ENCODE data around the gene CREG1.
"Not testable (repeated sequence)": the region's sequence is repeated elsewhere in the genome, so short reads cannot be mapped to it uniquely, and the experiment has no call there.

CREG1 gene

GRCh38 chr1:167563579-167564246, 10.2 kb upstream of the CREG1 start:
- DNase-seq (ENCODE audit: low spot score) = no peak

GRCh38 chr1:167562702-167563101, 9.1 kb upstream of the CREG1 start:
- peak; percentile 13 for DNase-seq (ENCODE audit: low spot score)

- DNase-seq (ENCODE audit: low spot score) = no peak
Measured at GRCh38 chr1:167561753-167562152, 8.2 kb upstream of the CREG1 start.

GRCh38 chr1:167555971-167556714, 2.6 kb upstream of the CREG1 start:
- DNase-seq (ENCODE audit: low spot score) = peak; percentile 73

- not testable (repeated sequence) for DNase-seq (ENCODE audit: low spot score)
Measured at GRCh38 chr1:167555072-167555471, 1.5 kb upstream of the CREG1 start.

DNA sequence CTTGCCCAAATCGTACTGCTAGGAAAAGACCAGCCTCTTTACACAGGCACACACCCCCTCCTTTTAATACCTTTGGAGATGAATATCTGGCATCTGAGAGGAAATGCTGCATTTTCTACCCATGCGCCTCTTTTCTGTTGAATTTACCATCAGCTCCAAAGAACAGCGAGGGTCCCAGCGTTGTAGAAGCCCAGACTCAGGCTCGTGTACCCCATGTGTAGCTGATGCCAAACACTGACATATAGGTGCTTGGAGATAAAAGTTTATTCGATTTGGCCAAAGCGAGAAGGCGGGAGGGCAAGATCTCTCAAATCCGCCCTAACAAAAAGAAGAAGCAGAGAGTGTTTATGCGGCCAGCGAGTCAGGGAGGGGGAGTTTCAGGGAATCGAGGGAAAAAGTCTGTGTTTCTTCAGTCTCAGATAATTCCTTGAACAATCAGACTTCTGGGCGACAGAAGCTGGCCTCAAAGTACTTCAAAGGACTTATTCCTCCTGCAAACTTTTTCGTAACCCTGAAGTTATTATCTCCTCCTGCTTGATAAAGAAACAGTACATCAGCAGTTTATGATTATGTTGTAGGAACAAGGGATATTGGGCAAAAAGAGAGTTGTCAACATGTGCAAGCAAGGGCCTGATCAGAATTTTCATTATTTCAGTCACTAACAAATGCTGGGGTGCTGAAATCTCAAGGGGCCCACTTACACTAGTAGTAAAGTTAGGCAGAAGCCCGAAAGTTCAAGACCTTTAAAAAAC, 642 bp upstream of the CREG1 start:
- no peak for DNase-seq (ENCODE audit: low spot score)

DNA sequence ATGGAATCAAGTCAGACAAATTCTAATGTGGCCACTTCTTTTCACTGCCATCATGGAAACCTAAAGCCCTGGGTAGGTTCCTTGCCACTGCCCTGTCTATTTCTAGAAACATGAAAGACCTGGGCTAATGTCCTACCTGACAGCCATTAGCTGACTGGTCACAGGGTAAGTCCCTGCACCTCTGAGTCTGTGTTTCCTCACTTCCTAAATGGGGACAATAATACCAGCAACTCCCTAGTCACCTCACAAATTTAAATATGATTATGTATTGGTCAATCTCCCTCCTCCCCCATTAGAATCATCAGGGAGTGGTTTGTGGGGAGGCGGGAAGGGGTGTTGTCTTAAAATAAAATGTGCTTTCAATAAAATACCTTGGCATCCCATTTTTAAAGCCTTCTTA, 2.2 kb downstream of the CREG1 start:
- no peak for DNase-seq (ENCODE audit: low spot score)

DNA sequence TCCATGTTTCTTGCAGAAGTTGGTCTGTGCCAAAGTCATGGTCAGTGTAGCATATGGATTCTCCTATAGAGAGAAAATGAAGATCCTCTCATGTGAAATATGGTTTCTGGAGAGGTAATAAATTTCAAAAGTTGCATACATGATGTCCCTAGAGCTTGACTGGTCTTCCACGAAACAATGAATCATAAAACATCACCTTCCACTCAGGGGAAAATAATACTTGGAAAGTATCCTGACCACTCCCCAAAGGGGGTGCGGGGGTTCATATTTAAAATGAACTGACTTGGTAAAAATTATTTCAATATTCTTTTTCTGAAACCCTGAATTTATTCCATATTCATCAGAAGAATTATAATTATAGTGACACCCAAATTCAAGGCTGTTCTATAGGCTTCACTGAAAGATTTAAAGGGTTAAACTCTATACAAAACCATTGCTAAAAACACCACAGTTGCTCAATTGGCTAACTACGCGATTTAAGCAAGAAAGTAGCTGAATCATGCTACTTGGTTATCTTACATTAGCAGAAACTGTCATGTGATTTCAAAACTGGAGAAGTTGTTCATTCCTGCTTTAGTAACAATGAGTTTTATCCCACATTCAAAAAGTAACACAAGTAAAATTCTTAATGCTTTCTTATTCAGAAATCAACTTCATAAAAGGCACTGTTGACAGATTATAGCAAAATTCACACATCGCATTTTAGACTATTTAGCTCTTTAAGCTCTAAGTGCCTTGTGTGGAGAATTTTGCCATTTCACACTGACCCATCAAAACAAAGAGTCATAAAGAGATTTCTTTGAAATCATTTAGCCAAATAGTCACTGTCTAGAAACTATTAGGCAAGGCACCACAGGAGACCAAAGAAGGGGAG, 5.3 kb downstream of the CREG1 start:
- peak; percentile 33 for DNase-seq (ENCODE audit: low spot score)

DNA sequence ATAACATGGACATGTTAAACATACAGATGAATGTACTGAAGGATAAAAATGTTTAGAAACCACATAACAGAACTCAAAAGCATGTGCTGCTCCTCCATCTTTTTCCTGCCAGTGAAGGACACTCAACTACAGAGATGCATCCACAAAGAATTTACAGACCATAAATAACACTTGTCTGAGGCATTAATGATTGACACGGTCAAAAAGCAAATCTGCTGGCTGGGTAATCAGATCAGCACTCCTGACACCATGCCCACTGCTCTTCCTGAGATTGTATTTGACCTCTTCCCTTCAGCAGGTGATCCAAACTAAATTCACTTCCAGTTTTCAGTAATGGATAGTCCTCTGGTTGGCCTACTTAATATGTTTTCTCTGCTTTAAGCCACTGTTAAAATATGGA, 6.6 kb downstream of the CREG1 start:
- DNase-seq (ENCODE audit: low spot score) = no peak

GRCh38 chr1:167545349-167545748, 8.2 kb downstream of the CREG1 start:
- DNase-seq (ENCODE audit: low spot score) = no peak

DNA sequence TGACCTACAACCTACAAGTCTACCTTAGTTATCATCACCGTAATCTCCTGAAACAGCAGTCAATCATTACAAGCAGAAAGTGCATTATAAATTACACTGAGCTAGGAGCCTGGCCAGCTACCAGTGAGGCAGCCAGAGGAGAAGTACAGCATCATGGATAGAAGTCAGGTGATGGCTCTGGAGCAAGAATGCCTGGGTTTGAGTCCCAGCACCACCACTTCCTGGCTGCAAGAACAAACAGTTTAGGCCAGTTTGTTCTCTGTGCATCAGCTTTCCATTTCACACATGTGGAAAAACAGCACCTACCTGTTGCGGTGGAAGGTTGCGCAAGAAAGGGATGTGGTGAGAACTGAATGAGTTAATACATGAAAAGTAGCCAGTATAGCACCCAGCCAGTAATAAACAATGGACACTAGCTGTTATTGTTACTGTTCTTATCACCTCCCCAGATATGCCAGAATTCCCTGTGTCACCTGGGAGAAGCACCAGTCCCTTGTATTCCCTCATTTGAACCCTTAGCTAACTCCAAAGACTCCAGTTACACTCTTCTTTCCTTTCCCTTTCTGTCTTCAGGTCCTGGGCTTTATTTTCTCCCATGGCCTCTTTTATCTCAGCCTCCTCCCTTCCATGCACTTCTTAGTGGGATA, 9.0 kb downstream of the CREG1 start:
- DNase-seq (ENCODE audit: low spot score) = no peak

DNA sequence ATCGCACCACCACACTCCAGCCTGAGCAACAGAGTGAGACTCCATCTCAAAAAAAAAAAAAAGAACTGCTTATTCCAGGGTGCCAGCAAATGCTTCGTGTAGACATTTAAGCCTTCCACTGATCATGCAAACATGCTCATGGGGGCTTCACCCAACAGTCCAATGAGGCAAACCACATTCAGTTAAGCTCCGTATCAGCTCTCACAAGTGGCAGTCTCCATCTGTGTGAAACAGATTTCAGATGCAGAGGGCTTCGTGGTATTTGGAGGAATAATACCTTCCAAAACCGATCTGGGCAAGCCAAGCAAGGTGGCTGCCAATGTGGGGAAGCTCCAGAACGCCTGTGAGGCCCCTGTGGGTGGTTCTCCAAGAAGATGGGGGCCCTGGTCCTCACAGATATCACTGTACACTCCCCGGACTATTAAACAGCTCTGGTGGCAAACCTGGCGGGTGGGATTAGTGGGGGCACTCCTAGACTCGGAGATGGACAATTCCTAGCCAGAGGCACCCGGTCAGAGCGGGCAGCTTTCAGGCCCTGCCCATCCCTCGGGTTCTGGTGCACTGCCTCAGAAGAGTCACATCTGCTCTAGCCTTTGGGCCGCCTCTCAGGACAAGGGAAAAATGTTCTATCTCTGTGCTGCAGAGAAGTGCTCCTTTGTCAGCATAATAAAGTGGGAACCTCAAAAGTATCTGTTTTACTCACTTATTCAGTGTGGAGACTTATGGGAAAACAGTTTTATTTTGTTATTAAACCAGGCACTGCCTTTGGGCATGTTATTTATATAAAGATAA, 10.2 kb downstream of the CREG1 start:
- no peak for DNase-seq (ENCODE audit: low spot score)

- DNase-seq (ENCODE audit: low spot score) = no peak
Measured at GRCh38 chr1:167542109-167543032, 11.2 kb downstream of the CREG1 start.

GRCh38 chr1:167541610-167542009, 12.0 kb downstream of the CREG1 start:
- no peak for DNase-seq (ENCODE audit: low spot score)

GRCh38 chr1:167541003-167541402, 12.6 kb downstream of the CREG1 start:
- DNase-seq (ENCODE audit: low spot score) = no peak

- no peak for DNase-seq (ENCODE audit: low spot score)
Measured at GRCh38 chr1:167538657-167539056, 14.9 kb downstream of the CREG1 start.

DNA sequence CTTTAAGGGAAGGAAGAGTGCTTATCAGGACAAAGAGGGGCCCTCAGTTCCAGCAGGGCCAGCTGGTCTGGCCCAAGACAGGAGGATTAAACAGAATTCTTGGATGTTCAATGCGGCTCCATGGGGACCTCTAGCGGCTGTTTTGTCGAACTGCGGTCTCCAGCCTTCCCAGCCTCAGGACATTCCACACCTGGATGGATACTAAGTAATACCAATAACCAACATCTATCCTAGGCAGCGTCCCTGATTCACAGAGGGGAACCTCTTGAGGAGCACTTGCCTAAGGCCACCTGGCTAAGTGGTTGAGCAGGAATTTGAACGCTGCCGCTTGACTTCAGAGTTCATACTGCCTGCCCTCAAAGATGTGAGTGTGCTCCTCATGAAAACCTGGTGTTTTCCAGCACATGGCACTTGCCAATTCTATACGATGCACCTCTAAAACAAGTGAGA, 19.7 kb downstream of the CREG1 start:
- peak; percentile 85 for DNase-seq (ENCODE audit: low spot score)

DNA sequence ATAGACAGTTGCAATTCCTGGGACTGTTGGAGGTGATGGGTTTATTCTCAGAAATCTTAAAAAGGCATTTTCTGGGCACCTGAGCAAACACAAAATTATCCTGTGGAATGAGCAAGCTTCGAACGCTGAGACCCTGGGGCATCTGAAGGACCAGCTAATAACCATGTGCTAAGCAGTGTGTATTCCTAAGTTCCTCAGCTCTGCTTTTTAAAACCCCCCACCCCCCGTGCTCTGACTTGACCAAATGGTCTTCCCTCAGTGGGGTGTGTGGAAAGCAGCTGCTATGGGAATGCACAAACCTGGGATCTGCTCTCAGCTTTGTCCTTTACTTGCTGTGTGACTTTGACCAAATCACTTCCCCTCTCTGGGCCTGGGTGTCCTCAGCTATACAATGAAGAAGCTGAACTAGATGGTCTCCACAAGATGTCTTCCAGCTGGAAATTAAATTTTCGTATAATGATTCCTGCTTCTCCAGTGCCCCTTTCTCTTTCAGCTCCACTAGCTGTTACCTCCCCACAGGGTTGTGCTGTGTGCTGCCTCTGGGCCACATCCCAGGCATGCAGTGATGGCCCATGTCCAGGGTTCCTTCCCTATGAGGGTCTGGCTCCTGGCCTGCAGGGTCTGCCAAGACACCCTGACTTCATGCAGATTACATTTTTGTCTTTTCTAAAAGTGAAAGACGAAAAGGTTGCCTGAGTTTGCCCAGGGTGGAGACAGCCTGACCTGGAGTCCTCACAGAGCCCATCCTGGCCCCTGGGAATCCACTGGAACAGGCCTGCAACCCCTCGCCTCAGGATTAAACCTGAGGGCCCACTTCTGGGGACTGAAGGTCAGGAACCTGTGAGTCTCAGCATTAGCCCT, 20.4 kb downstream of the CREG1 start:
- DNase-seq (ENCODE audit: low spot score) = no peak

DNA sequence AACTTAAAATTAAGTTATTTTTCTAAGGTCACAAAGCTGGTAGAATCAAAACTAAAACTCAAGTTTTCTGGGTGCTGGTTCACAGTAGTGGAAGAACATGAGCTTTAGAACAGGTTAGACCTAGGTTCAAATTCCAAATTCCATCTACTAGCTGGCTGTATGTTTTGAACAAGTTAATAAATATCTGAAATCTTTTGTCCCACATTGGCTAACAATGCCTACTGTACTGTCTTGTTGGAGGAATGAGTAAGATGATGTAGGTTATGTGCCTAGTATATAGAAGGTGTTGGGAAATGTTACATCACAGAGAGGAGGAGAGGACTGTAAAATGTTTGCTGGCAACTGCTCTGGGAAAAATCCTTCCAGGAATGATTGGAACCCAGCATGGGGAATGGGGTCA, 21.2 kb downstream of the CREG1 start:
- no peak for DNase-seq (ENCODE audit: low spot score)
